ENCODE data around the gene PNMA8A.

- no peak for TF ChIP-seq POLR2A (IDR thresholded peaks at IDR 0.05)
- no peak for TF ChIP-seq CTCF (IDR thresholded peaks at IDR 0.05)
Observed at GRCh38 chr19:46484656-46485055, 13.3 kb upstream of the PNMA8A start.
